HEK293T (cell line): ENCODE data around the gene ADIG.

Source experiments
- CTCF ChIA-PET: fragments of 350-600 bp; formaldehyde crosslinking; extraction: SDS; loops from one replicate; lab custom pipeline; 2021; ENCODE audit warnings: antibody characterized with exemption, inconsistent platforms; lab: Yijun Ruan, JAX
- POLR2A ChIA-PET: fragments of 350-600 bp; formaldehyde crosslinking; extraction: SDS; loops from one replicate; lab custom pipeline; 2020; ENCODE audit warnings: antibody characterized with exemption, inconsistent platforms; lab: Yijun Ruan, JAX
- DNase-seq: peaks from one replicate; pipeline ENCODE4 v3.0.0; 2012; ENCODE audit warnings: mixed read lengths; ENCODE audit errors: extremely low spot score
- ARNT ChIP-seq: fragments of 450-650 bp; IDR thresholded peaks from 2 replicates; pipeline ENCODE4 v1.6.1; 2017; ENCODE audit warnings: mild to moderate bottlenecking
- BHLHE40 ChIP-seq: fragments of 450-650 bp; IDR thresholded peaks from 2 replicates; pipeline ENCODE4 v1.6.1; 2016; ENCODE audit warnings: mild to moderate bottlenecking, moderate library complexity, borderline replicate concordance
- CTBP1 ChIP-seq: fragments of 450-650 bp; IDR thresholded peaks from 2 replicates; pipeline ENCODE4 v1.6.1; 2016; ENCODE audit warnings: borderline replicate concordance
- ELF4 ChIP-seq: fragments of 450-650 bp; IDR thresholded peaks from 2 replicates; pipeline ENCODE4 v1.6.1; 2017; ENCODE audit warnings: antibody characterized with exemption
- FOXA1 ChIP-seq: fragments of 450-650 bp; IDR thresholded peaks from 2 replicates; pipeline ENCODE4 v1.6.1; 2016; ENCODE audit warnings: mild to moderate bottlenecking
- FOXK2 ChIP-seq: fragments of 450-650 bp; IDR thresholded peaks from 2 replicates; pipeline ENCODE4 v1.6.1; 2016; ENCODE audit warnings: mild to moderate bottlenecking
- FOXM1 ChIP-seq: fragments of 450-650 bp; IDR thresholded peaks from 2 replicates; pipeline ENCODE4 v1.6.1; 2017; ENCODE audit warnings: mild to moderate bottlenecking, borderline replicate concordance
- HDGF ChIP-seq: fragments of 450-650 bp; IDR thresholded peaks from 2 replicates; pipeline ENCODE4 v1.6.1; 2017; ENCODE audit warnings: antibody characterized with exemption, borderline replicate concordance
- L3MBTL2 ChIP-seq: fragments of 450-650 bp; conservative IDR thresholded peaks from 2 replicates; pipeline ENCODE4 v1.6.1; 2016; ENCODE audit warnings: mild to moderate bottlenecking
- LEF1 ChIP-seq: fragments of 450-650 bp; IDR thresholded peaks from 2 replicates; pipeline ENCODE4 v1.6.1; 2017; ENCODE audit warnings: mild to moderate bottlenecking, borderline replicate concordance
- NFRKB ChIP-seq: fragments of 450-650 bp; IDR thresholded peaks from 2 replicates; pipeline ENCODE4 v1.6.1; 2016; ENCODE audit warnings: mild to moderate bottlenecking, moderate library complexity
- SP1 ChIP-seq: fragments of 450-650 bp; IDR thresholded peaks from 2 replicates; pipeline ENCODE4 v1.6.1; 2017
- SUZ12 ChIP-seq: fragments of 450-650 bp; IDR thresholded peaks from 2 replicates; pipeline ENCODE4 v1.6.1; 2016; ENCODE audit warnings: mild to moderate bottlenecking
- TARDBP ChIP-seq: fragments of 450-650 bp; IDR thresholded peaks from 2 replicates; pipeline ENCODE4 v1.6.1; 2016
- ZNF384 ChIP-seq: fragments of 450-650 bp; IDR thresholded peaks from 2 replicates; pipeline ENCODE4 v1.6.1; 2016
- TF ChIP-seq, protein P1 (sequence below): fragments of 450-650 bp; IDR thresholded peaks from 2 replicates; pipeline ENCODE4 v1.6.1; 2016

The ADIG gene

DNA sequence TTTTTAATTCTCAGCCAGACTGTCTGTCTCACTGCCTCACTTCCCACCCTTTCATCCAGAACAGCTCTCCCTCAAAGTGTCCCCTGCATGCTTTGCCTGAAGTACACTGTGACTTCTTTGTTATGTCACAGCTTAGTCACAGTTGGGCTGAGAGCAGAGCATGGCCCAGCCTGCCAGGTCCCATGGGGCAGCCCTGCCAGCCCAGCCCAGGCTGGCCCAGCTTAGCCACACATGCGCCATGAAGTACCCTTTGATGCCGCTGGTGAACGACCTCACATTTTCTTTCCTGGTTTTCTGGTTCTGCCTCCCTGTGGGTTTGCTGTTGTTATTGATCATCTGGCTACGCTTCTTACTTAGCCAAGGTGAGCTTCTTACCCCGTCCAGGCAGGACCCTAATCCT, at the start of gene ADIG:
ADIG (plus strand) TSS at position 185 of the 400 bp plus-strand sequence; CDS start at position 239, 54 bp downstream.
- no peak for DNase-seq
- TF ChIP-seq BHLHE40 (no peak), FOXK2 (no peak), FOXM1 (no peak), SUZ12 (no peak)
- POLR2A ChIA-PET = no interaction called here

DNA sequence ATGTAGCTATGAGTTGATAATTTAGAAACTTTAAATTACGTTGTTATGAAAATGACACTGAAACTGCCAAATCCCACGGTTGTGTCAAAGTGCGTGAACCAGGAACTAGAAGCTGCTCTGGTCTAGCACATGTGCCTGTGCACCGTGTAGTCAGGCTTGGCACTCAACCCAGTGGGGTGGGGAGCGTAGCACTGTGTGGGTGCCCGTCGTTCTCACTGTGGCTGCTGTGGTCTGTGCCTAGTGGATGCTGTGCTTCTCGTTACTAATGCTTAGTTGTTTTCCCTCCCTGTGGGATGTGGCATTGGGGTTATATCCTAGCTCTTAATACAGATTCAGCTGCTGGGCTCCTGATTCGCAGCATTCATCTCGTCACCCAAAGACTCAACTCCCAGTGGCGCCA, 46.2 kb upstream of the ADIG start:
- ChIA-PET CTCF (no interaction called here), POLR2A (interaction anchor here (0.8 to 1.1 kb wide), 2 partner anchors 62 to 99 kb away, joined by 3 to 4 read pairs; partner anchors contain the start of genes RALGAPB and SNHG17)
- DNase-seq = no peak
- no peak for TF ChIP-seq BHLHE40
- no peak for TF ChIP-seq NFRKB
- no peak for TF ChIP-seq FOXM1
- no peak for TF ChIP-seq SP1
- TF ChIP-seq CTBP1 = no peak
- no peak for TF ChIP-seq FOXK2
- TF ChIP-seq LEF1 = no peak
- no peak for TF ChIP-seq TARDBP
- TF ChIP-seq FOXA1 = no peak
- TF ChIP-seq ZNF384 = no peak
- no peak for TF ChIP-seq ELF4
- no peak for TF ChIP-seq SUZ12
- no peak for TF ChIP-seq ARNT
- no peak for TF ChIP-seq HDGF
- TF ChIP-seq, protein P1, sequence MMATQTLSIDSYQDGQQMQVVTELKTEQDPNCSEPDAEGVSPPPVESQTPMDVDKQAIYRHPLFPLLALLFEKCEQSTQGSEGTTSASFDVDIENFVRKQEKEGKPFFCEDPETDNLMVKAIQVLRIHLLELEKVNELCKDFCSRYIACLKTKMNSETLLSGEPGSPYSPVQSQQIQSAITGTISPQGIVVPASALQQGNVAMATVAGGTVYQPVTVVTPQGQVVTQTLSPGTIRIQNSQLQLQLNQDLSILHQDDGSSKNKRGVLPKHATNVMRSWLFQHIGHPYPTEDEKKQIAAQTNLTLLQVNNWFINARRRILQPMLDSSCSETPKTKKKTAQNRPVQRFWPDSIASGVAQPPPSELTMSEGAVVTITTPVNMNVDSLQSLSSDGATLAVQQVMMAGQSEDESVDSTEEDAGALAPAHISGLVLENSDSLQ = no peak
- no peak for TF ChIP-seq L3MBTL2

More for the DNA sequence above, at the start of gene ADIG:
- CTCF ChIA-PET = no interaction called here

DNA sequence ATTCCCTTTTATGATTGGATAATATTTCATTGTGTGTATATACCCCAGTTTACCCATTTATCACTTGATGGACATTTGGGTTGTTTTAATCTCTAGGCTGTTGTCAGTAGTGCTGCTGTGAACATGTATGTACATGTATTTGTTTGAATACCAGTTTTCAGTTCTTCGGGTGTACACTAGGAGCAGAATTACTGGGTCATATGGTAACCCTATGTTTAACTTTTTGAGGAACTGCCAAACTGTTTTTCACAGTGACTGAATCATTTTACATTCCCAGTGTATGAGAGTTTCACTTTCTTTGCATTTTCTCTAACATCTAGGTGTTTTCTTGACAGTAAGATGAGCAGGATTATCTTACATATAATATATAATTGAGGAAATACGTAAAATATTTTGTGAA, 44.7 kb upstream of the ADIG start:
- no peak for TF ChIP-seq ELF4
- TF ChIP-seq TARDBP = no peak
- TF ChIP-seq LEF1 = no peak
- TF ChIP-seq ZNF384 = no peak
- no peak for TF ChIP-seq FOXK2
- no peak for TF ChIP-seq NFRKB
- no peak for TF ChIP-seq L3MBTL2
- no peak for TF ChIP-seq BHLHE40
- no peak for TF ChIP-seq SUZ12
- TF ChIP-seq SP1 = no peak
- ChIA-PET POLR2A (no interaction called here), CTCF (no interaction called here)
- DNase-seq = no peak

DNA sequence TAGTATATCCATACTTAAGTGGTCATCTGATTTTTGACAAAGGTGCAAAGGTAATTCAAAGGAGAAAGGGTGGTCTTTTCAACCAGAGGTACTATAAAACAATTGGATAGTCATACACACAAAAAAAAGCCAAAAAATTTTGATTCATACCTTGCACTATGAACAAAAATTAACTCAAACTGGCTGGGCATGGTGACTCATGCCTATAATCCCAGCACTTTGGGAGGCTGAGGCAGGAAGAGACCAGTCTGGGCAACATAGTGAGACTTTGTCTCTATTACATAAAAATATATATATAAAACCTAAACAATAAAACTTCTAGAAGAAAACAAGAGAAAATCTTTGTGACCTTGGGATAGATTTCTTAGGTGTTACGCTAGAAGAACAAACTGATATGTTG, 43.8 kb upstream of the ADIG start:
- no peak for TF ChIP-seq BHLHE40
- ChIA-PET CTCF (no interaction called here), POLR2A (no interaction called here)
- no peak for DNase-seq

DNA sequence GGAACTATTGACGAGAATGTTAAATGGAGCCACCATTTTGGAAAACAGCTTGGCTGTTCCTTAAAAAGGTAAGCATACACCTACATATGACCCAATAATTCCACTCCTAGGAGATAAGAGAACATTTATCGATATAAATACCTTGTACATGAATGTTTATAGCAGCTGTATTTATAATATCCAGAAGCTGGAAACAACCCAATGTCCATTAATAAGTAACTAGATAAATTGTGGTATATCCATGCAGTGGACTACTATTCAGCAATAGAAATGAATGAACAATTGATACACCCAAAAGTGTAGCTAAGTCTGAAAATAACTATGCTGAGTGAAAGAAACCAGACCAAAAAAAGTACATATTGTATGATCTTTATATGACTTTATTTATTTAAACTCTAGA, 42.2 kb upstream of the ADIG start:
- no peak for DNase-seq
- TF ChIP-seq HDGF (no peak), FOXK2 (no peak), FOXM1 (no peak), SP1 (no peak), ARNT (no peak), L3MBTL2 (no peak), LEF1 (no peak), TARDBP (no peak), FOXA1 (no peak), CTBP1 (no peak), ZNF384 (no peak), SUZ12 (no peak), NFRKB (no peak)
- TF ChIP-seq, protein P1 = no peak
- ChIA-PET CTCF (no interaction called here), POLR2A (no interaction called here)

DNA sequence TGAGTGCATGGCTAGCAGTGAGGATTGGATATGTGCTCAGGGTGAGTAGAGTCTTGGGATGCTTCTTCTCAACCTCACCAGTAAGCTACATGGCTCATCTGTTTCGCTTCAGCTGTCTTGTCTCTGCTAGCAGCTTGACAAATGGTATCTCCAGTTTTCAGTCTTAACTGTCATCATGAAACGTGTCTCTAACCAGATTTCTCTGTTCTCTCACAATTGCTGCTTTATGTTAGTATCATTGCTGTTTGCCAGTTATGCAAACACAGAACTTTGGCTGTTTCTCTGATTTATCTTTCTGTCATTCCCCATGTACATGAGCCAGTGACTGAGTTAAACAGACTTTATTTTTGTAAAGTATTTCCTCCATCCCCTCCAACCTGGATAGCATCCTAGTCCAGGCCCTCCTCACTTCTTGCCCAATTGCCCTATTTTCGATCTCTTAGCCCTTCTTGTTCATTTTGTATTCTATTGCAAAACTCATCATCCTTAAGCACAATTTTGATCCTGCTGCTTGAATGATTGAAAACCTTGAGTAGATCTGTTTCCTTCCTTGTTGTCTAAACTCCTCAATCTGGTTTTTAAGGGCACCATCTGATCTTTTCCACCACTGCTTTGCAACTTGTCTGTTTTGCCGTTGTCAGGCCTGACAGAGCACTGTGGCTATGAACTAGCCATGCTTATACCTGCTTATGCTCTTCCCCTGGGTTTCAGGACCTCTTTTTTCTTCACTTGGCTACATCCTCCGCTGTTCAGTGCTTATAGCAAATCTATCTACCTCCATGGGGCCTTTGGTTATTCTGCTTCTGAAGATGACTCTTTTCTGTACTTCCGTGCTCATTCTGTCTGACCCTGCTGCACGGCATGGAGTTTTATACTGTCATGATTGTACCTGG, 37.7 kb upstream of the ADIG start:
- CTCF ChIA-PET = no interaction called here
- DNase-seq = no peak
- POLR2A ChIA-PET = no interaction called here

DNA sequence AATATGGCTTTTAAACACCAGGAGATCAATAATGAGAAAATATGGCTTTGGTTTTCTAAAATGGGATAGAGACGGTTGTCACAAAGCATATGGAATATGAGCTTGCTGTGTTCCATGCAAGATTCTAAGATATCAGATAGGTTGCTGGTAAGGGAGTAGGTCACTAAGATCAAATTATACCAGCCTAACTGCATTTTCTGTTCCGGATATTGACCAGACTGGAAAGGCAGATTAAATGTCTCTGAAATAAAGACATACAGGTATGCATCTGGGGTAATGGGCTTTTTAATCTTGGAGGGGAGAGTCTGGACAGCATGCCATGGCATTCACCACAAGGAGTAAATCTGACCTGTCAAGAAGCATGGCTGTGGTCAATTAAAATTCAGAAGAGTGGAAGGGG, 35.2 kb upstream of the ADIG start:
- DNase-seq = no peak
- POLR2A ChIA-PET = no interaction called here
- no peak for TF ChIP-seq L3MBTL2
- no peak for TF ChIP-seq HDGF
- no peak for TF ChIP-seq SP1
- no peak for TF ChIP-seq FOXK2
- CTCF ChIA-PET = no interaction called here

More for the DNA sequence above, 37.7 kb upstream of the ADIG start:
- TF ChIP-seq L3MBTL2 (no peak), ZNF384 (no peak), FOXK2 (no peak), LEF1 (no peak)
